ENCODE measurements around the gene ATP2A2. TPM values are rescaled to one million over a fixed set of nuclear protein-coding genes. Genes with fewer than 3 reads are reported as not detected.

ATP2A2 gene
- total and polyA plus RNA-seq, 5 donors from 2014 or later, result 3.3 to 119 (median 4.9) TPM

Other genes with a start within 250 kb of the ATP2A2 start
- gene C12orf76, start 232.7 kb upstream of the ATP2A2 start, total RNA-seq, result 13.5 TPM
- gene C12orf76, start 232.7 kb upstream of the ATP2A2 start, polyA plus RNA-seq, result 10 to 100 TPM; 16.3 to 22.6 (median 19.8) TPM
- gene IFT81, start 156.9 kb upstream of the ATP2A2 start, total RNA-seq, result 0.91 TPM
- gene IFT81, start 156.9 kb upstream of the ATP2A2 start, polyA plus RNA-seq, result under 1 TPM in 3 of 4 donors, not detected in 1; 0.10 to 0.16 (median 0.11) TPM
- gene ANAPC7, start 122.5 kb downstream of the ATP2A2 start, total RNA-seq, result 38.4 TPM
- gene ANAPC7, start 122.5 kb downstream of the ATP2A2 start, polyA plus RNA-seq, result 10 to 100 TPM; 25.3 to 33.4 (median 26.3) TPM
- gene ARPC3, start 169.1 kb downstream of the ATP2A2 start, total RNA-seq, result 249 TPM
- gene ARPC3, start 169.1 kb downstream of the ATP2A2 start, polyA plus RNA-seq, result 100 to 1,000 TPM; 721 to 975 (median 866) TPM
- 4.7 TPM for gene GPN3, start 187.0 kb downstream of the ATP2A2 start, total RNA-seq
- 10 to 100 TPM; 20.6 to 31.0 (median 26.4) TPM for gene GPN3, start 187.0 kb downstream of the ATP2A2 start, polyA plus RNA-seq
- gene FAM216A, start 187.6 kb downstream of the ATP2A2 start, total RNA-seq, result 3.1 TPM
- 1 to 10 TPM; 4.2 to 9.8 (median 6.8) TPM for gene FAM216A, start 187.6 kb downstream of the ATP2A2 start, polyA plus RNA-seq
- 102 TPM for gene VPS29, start 220.9 kb downstream of the ATP2A2 start, total RNA-seq
- gene VPS29, start 220.9 kb downstream of the ATP2A2 start, polyA plus RNA-seq, result 100 to 1,000 TPM; 194 to 239 (median 210) TPM
- gene RAD9B, start 221.1 kb downstream of the ATP2A2 start, total RNA-seq, result 0.35 TPM
- gene RAD9B, start 221.1 kb downstream of the ATP2A2 start, polyA plus RNA-seq, result 1 to 10 TPM in 3 of 4 donors, under 1 TPM in 1; 0.91 to 1.2 (median 1.1) TPM

All from CD4-positive, CD25-positive, alpha-beta regulatory T cell (primary cell).